ENCODE results near the gene RPS6KA2.
"Not testable (repeated sequence)": the region's sequence is repeated elsewhere in the genome, so short reads cannot be mapped to it uniquely, and the experiment has no call there.

Gene RPS6KA2

DNA sequence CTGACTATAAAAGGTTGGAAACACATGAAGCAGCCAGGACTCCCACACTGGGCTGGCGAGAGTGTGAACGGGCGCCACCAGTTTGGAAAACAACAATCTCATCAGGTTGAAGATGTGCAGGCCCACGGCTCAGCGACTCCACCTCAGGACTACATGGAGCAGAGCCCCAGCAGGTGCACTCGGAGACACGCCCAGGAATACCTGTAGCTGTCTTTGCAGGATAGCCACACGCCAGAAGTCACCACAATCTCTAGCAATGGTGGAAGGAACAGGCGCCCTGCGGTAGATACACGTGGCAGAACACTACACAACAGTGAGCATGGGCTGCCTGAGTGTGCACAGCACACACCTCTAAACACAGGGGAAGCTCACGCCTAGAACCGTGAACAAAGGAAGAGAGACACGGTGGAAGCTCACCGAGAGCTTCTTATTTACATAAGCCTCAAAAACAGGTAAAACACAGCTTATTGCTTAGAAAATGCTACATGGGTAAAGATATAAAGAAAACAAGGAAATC is 28.7 kb upstream of the RPS6KA2 start:
- DNase-seq: no peak

DNA sequence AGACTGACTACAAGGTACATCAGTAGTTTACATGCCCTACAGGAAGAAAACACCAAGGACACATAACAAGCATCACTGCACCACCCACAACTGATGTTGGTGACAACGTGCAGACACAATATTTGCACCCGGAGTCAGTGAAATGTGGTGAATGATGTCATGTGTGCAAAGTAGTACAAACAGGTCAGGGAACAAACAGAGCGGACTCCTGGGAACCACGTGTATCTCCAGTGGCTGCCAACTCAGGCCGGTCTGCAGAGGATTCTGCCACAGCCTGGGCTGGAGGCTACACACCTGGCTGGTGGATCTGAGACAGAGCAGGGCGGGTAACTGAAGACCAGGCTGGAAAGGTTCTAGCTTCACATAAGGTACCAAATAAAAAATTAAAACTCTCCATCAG is 28.2 kb upstream of the RPS6KA2 start:
- DNase-seq: no peak

DNA sequence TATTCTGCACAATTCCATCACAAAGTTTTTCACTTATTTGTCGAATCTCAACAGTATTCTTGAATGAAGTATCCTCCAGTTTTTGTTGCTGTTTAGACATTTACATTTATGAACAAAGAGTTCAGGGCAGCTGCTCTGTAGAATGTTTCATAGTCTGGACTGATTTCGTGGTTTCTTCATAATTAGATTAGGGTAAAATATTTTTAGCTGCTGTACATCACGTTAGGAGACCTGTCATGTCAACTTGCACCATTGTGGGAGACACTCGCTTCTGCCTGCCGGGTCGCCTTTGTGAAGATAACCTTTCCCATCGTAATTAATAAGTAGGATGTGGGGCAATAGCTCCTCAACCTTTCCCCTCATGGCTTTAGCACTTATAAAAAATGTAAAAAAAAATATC is 27.5 kb upstream of the RPS6KA2 start:
- DNase-seq: no peak

DNA sequence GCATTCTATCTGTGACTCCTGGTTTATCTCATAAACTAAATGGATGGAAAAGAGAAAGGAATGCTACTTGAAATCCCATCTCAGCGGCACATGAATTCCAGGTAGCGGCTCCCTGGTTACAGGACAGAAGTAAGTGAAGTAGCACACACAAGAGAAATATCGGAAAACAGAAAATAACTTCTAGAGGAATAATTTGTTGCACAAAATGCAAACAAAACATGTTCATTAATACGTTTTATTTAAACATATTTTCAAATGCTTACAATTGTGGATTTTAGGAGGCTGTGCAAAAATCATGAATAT is 26.5 kb upstream of the RPS6KA2 start:
- no peak for DNase-seq

DNA sequence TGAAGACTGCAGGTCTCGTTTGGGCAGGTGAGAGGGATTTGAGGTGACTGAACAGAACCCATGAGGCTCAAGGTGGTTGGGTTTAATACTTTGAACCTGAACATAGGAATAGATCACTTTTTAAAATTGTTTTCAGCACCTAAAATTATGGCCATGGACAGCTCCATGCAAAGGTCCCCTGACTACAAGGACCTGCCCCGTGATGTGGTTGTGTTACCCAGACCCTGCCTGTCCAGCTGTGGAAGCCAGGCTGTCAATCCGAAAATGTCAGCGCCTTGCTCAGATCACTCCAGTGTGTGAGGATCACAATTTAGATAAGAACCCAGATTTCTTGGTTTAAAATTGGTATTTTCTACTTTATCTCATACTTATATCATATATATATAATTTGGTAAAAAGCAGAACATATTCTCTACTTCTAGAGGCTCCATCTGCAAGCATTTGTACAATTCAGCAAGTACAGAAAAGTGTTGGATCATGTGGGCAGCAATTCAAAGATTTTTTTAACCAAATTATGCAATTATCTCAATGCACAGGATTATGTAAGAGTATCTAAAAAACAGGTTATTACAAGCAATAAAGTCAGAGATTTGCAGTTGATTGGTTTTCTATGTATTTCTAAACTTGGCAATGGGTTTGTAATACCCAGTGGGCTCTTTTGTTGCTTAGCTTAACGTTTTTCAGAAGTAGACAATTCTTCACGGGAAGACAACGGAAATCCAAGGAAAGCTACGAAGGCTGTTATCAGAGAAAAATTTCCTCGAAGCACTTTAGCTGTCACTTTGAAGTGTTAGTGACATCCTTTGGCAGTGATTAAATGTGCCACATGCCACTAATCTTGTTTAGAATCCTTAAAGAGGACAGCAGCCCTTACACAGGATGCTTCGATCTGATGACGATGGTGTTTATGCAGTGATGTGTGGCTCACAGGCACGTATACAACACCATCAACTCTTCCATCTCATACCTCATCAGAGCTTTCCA is 24.1 kb upstream of the RPS6KA2 start:
- DNase-seq: no peak

DNA sequence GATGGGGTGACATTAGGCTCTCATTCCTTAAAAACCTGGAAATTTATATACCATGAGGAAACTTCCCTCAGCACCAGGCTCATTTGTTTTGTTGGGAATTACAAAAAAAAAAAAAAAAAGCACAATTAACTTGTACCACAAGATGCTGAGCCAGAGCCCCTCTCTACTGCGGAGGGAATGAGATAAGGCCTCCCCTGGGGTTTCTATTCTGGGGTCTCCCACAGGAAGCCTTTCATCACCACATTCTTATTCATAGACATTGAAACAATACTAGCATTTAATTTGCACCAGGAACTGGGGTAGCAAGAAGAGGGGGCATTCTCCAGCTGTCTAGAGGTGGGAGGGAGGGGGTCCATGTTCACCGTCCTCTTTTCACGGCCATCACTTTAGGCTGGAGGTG is 23.0 kb upstream of the RPS6KA2 start:
- no peak for DNase-seq

DNA sequence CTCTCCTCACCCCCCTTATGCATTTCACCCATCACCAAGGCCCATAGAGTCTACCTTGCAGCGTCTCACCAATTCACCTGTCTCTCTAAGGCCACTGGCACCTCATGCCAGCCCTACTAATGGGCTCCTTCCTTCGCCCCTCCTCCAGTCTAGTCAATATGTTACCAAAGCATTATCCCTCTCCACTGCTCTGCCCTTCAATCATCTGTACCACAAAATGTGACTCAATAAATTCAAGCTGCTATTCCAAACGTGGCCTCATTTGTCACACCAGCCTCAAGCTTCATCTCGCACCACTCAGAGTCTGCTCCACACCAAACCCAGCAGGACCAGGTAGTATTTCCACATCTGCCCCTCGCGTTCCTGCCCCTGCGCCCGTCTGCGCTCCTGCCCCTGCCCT is 21.8 kb upstream of the RPS6KA2 start:
- DNase-seq: no peak

DNA sequence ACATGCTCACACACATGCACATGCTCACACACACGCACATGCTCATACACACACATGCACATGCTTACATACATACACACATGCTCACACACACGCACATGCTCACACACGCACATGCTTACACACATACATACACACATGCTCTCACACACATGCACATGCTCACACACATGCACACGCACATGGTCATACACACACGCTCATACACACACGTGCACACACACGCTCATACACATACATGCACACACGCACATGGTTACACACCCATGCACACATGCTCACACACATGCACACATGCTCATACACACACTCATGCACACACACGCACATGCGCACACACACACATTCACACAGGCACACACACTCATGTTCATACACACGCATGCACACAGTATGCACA is 20.8 kb upstream of the RPS6KA2 start:
- DNase-seq: no peak

DNA sequence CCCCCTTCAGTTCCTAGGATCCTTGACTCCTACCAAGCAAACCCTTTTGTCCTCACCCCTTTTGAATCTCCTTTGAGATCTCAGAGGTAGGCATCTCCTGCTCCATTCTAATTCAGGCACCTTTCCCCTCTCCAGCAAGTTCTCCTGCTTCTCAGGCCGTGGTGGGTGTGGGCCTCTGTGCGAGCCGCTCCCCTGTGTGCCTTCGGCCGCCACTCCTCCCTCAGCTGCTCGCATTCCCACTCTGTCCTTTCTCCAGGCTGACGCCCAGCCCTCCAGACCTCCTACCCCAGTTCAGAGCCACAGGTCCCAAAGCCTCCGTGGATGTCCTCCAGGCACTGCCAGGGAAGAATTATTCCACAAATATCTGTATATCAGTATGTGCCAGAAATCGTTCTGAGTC is 19.7 kb upstream of the RPS6KA2 start:
- DNase-seq: no peak

DNA sequence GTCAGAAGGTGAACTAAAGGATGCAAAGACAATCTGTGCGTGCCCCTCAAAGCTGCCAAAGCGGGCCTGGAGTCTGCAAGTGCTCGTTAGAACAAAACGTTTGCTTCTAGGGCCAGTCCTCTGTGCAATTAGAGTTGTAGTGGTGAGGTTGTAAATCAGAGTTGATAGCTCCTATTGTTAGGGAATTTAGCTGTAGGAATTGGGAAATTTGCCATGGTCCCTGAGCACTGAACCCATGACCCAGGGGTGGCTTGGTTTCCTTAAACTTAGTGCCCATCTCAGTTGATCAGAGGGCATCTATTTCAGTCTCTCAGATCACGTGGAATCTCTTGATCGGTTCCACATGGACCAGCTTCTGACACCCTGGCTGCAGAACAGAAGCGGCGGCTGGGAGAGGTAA is 18.8 kb upstream of the RPS6KA2 start:
- DNase-seq: no peak

DNA sequence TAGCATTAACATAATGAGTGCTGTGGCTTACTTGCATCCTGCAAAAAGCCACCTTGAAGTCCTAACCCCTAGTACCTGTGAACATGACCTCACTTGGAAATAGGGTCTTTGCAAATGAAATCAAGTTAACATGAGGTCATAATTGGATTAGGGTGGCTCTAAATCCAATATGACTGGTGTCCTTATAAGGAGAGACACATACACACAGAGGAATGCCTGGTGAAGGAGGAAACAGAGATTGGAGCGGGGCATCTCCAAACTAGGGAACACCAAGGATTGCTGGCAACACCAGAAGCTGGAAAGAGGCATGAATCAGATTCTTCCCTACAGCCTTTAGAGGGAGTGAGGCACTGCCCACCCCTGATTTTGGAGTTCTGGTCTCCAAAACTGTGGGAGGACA is 17.6 kb upstream of the RPS6KA2 start:
- DNase-seq: no peak

DNA sequence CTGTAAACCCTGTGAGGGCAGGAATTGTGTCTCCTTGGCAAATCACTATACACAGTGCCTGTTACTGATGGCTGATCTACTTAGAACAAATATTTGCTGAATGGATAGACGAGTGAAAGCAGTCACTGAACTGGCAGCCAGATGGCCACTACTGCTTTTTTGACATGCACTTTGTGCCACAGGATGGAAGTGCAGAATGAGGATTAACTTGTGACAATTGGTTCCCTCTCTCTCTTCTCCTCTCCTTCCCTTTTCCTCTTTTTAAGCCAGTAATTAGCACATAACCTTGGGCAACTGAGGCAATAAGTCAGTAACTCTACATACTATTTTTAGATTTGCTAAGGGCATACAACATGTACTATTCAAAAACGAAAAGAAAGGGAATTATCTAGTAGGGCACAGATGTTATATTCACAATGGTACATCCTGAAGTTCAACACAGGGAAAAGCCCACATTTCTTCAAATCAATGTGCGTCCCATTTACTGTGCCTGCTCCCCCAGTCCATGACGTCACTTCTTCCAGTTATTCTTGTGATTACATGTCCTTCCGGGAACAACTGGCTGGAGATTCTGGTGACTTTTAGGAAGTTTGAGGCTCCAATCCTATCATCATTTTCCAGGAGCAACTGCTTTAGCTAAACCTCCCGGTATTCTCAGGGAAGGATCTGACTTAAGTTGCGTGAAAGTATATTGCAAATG is 17.0 kb upstream of the RPS6KA2 start:
- DNase-seq: no peak

DNA sequence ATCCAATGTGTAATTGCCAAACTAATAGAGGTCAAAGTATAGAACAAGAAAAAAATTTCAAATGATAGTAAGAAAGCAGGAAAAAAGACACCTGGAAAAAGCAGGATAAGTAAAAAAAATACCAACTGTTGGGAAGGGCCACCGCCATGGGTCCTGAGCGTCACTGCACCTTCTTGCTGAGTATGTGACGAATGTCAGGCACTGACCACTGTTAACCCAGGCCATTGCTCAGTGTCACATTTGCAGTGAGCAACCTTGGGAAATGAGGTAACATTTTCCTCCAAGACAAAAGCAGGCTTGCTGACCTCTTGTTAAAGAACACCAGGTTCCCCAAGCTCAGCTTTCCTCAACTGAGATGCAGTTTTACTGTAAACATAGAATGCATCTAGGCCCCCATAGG is 15.6 kb upstream of the RPS6KA2 start:
- no peak for DNase-seq

DNA sequence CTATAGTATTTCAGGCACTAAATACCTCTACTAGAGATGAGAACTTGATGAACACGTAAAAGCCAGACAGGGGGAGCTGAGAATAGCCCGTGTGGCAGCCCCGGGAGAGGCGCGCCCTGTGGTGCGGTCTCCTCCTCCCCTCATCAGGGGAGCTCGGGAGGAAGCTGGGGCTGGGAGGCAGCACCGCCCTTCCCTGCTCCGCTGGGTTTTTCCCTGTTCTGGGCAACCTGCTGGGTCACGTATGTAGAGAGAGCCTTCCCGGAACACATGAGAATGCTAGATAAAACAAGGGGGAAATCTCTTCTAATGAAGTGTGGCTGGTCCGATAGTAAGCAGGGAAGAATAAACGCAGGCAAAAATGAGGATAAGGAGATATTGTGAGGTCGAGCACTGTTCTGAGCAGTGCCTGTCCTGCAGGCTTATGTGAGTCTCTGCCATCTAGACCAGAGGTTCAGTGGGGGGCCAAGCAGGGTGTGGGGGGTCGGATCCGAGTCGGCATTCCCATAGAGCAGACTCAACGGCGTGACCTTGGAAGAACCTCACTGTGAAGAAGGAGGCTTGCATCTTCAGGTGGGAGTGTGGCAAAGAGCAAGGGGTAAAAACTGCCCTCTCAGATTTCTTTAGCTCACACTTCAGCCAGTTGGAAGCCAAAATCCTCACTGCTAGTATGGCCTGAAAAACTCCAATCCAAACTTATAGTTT is 13.4 kb upstream of the RPS6KA2 start:
- DNase-seq: no peak

DNA sequence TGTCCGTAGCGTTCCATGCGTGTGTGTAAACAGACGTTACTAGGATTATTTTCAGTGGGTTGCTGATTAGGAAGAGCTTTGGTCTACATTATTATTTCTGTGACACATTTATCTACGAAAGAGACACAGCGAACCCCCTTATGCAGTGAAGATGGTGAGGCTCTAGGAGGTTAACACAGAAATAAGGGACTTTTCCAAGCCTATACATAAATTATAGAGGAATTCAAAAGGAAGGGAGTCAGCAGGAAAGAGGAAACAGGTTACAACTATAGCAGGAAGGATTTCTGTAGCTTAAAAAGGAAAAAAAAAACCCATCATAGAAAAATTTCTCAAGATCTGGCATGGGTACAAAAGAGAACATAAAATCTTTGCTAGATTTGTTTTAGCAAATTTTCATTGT is 12.9 kb upstream of the RPS6KA2 start:
- no peak for DNase-seq

DNA sequence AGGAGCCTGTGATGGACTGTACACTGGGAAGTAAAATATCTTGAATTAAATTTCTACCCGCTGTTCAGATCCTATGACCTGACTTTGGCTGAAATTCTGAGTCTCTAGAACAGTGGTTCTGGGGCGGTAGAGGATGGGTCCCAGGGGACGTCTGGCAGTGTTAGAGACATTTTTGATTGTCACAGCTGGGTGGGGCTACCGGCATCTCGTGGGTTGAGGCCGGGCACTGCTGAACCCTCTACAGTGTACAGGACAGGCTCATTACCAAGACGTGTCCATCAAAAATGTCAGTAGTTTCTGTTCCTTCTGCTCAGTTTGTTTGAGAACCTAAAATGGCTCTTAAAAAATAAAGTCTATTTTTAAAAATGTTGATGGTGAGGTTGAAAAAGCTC is 11.5 kb upstream of the RPS6KA2 start:
- no peak for DNase-seq

DNA sequence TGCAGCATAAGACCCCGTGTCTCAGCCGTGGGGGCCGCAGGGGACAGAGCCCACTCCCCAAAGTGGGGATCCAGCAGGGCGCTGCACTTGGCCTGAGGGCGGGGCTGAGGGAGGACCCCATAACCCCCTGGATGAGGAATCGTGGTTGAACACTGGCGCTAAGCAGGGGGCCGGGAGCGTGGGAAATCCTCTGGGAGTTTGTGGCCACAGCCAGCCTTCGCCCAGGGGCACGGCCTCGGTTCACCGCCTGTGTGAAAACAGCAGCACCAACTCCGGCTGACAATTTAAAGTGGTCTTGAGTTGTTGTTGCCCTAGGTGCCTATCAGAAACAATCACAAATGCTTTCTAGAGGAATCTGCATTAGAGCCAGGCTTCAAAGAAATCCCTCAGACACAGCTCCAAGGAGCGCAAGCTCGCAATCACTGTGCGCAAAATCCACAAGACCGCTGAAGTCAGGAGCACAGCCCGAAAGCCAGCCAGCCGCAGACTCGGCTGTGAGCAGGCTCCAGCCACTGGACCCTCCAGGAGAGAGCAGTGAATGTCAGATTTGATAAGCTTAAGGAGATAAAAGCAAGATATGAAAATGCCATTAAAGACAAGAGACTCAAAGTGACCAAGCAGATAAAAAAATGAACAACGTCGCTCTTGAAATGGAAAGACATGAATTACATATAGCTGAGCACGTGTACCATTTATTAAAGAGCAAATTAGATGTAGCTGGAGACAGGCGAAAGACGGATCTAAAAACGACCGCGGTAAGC is 10.9 kb upstream of the RPS6KA2 start:
- DNase-seq: no peak

DNA sequence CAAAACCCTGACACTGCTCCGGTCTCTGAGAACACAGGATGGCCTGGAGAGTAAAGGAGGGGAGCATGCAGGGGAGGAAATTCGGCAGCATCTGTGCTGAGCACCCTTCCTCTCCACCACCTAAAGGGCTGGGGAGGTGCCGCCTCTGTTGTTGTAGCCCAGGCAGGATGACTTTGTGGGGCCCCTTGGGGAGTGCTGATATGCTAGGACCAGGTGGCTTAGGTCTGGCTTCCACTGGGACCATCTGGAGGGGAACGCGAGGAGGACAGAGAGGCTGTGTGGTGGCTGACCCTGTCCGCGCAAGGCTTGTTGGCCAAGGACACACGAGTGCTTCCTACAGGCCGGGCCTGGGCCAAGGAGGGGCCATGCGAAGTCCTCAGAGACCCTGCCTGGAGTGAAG is 9.9 kb upstream of the RPS6KA2 start:
- no peak for DNase-seq

DNA sequence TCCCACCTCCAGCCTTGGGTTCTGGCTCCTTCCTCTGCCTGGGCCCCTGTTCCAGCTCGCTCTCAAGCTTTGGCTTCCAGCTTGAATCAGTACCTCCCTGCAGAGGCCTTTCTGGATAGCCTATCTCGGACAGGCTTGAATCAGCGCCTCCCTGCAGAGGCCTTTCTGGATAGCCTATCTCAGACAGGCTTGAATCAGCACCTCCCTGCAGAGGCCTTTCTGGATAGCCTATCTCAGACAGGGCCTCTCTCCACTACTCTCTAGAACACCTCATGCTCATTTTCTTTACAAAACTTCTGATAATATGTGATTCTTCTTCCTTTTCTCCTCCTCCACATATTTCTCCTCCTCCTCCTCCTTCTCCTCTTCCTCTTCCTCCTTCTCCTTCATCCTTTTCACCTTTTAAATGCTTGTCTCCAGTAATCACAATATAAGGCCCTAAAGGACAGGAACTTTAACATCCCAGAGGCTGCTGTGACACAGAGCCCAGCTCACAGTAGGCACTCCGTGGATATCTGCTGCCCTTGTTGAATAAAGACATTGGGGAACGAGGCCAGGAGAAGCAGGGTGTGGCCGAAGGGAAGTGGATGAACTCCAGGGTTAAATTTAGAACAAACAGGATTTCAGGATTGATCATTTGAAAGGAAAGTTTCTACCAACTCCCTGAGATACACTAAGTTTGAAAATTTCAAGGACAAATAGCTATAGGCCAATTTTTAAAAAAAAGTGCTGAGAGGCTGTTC is 9.3 kb upstream of the RPS6KA2 start:
- no peak for DNase-seq

DNA sequence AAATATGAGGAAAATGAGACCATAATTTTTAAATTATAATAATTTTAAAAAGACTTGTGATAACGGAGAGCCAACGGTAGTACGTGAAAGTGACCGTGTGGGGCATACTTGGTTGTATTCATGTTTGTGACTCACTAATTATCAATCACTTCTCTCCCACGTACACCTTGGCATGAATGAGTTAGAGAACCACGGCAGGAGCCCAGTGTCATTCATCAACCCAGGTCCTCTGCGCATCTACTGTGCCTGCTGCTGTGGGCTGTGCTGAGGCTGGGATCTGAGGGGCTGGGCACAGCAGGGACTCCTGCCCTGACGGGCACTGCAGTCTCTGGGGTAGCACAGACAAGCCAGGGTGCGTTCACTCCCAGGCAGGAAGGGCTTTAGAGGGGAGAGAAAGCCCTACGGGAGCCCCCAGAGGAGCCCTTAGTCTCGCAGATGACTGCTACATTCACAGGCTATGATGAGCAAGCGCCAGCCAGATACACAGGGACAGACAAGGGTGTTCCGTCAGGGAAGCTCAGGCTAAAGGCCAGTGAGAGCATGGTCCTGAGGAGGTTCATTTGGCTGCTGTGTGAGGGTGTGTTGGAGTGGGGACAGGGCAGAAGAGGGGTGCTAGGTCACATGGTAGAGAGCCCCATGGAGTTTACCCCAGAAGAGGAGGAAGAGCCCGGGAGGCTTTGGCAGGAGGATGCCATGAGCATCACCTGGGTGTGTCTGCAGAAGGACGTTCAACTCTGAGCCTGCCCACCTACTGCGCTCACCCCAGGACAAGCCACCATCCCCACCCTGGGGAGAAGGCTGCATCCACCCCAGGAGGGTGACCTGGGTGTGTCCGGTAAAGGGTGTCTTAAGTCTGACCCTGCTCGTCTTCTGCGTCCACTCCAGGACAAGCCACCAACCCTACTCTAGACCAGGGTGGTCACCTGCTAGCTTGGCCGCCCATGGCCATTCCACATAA is 8.2 kb upstream of the RPS6KA2 start:
- no peak for DNase-seq

DNA sequence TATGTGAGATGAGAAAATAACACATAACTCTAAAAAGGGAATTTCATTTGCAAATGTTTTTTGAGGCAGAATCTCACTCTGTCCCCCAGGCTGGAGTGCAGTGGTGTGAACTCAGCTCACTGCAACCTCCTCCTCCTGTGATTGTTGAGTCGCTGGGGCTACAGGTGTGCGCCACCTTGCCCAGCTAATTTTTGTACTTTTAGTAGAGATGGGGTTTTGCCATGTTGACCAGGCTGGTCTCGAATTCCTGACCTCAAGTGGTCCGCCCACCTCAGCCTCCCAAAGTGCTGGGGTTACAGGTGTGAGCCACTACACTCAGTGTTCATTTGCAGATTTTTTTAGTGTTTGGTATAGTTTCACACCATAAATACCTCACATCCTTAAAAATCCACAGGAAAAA is 7.5 kb upstream of the RPS6KA2 start:
- DNase-seq: not testable (repeated sequence)

Data from cerebellar nuclear complex (tissue), 1 donor.